GM10266 (cell line): ENCODE results near the gene AKAP9.

Experiments
- DNase-seq: peaks from one replicate; pipeline ENCODE4 v3.0.0; 2012; ENCODE audit errors: extremely low spot score
- TF ChIP-seq, protein P1 (sequence below): IDR thresholded peaks from 2 replicates; pipeline ENCODE4 v1.5.1; 2012; ENCODE audit warnings: mild to moderate bottlenecking, low read depth; ENCODE audit not compliant: control insufficient read depth, insufficient read depth; ENCODE audit errors: missing control alignments

Gene AKAP9

DNA sequence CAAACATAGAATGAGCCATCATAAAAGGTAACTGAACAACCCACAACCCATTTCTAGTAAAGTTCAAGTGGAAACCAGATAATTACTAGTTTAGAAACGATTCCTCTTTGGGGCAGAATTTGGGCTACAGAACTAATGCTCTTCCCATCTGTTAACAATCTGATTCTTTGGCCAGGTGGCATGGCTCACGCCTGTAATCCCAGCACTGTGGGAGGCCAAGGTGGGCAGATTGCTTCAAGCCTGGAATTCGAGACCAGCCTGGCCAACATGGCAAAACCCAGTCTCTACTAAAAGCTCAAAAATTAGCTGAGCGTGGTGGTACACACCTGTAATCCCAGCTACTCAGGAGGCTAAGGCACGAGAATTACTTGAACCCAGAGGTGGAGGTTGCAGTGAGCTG, 175.2 kb downstream of the AKAP9 start:
- TF ChIP-seq, protein P1, sequence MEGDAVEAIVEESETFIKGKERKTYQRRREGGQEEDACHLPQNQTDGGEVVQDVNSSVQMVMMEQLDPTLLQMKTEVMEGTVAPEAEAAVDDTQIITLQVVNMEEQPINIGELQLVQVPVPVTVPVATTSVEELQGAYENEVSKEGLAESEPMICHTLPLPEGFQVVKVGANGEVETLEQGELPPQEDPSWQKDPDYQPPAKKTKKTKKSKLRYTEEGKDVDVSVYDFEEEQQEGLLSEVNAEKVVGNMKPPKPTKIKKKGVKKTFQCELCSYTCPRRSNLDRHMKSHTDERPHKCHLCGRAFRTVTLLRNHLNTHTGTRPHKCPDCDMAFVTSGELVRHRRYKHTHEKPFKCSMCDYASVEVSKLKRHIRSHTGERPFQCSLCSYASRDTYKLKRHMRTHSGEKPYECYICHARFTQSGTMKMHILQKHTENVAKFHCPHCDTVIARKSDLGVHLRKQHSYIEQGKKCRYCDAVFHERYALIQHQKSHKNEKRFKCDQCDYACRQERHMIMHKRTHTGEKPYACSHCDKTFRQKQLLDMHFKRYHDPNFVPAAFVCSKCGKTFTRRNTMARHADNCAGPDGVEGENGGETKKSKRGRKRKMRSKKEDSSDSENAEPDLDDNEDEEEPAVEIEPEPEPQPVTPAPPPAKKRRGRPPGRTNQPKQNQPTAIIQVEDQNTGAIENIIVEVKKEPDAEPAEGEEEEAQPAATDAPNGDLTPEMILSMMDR: no peak
- no peak for DNase-seq

DNA sequence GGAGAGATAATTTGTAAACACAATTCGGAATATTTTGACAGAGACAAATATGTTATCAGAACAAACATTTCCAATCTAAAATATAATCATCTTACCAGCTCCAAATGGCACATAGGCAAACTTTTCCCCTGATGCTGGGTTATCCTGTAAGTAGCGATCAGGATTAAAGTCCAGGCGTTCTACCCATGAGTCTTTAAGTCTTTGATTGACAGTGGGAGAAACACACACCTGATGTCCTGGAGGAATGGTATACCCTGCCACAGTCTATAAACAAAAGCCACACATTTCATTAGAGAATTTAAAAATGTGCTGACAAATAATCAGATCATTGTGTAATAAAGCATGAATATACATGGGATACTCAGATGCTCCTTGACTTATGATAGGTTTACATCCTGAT, 176.3 kb downstream of the AKAP9 start:
- no peak for DNase-seq
- TF ChIP-seq, protein P1: no peak

DNA sequence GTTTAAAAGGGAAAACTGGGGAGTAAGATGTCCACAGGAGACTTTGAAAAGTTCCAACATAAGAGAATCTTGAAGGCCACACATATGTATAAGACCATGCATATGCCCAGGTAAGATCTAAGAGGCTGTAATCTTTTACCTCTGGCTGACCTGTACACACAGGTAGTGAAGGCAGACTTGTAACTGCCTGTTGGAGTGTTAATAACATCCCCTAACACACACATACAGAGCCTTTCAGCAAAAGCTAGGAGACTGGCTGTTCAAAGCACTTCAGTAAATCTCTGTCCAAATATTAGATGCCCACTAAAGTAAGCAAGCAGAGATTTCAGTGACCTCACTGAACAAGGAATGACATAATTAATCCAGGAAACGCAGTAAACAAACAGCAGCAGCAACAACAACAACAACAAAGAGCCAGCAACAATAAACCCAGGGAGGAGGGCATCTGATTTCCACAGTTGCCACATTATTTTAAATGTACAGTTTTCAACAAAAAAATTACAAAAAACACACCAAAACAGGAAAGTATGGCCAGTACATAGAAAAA, 178.6 kb downstream of the AKAP9 start:
- no peak for DNase-seq
- TF ChIP-seq, protein P1: no peak

DNA sequence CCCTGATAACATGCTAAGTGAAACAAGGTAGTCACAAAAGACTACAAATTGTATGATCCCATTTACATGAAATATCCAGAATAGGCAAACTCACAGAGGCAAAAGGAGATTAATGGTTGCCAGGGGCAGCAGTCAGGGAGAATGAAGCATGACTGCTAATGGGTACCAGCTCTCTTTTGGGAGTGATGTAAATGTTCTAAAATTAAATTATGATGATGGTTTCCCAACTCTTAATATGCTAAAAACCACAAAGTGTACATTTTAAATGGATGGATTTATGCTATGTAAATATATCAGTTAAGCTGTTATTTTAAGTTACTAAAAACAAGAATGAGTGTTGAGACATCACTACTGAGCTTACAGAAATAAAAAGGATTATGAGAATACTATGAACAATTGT, 181.0 kb downstream of the AKAP9 start:
- TF ChIP-seq, protein P1: no peak
- DNase-seq: no peak

DNA sequence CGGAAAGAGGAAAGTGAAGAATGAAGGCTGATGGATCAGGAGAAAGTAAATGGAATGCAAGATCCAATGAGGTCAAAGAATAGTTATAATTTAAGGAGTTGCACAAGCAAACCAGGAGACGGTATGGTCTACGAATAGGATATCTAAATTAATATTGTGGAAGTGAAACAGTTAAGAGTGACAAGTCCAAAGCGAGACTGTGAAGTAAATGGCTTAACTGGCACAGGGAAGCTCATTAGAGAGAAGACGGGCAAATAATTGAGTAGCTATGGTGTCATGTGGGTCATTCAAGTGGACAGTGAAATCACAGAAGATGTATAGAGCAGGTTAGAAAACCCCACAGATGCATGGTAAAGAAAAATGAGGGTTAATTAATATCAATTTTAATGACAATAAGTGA, 190.4 kb downstream of the AKAP9 start:
- TF ChIP-seq, protein P1: no peak
- DNase-seq: no peak

DNA sequence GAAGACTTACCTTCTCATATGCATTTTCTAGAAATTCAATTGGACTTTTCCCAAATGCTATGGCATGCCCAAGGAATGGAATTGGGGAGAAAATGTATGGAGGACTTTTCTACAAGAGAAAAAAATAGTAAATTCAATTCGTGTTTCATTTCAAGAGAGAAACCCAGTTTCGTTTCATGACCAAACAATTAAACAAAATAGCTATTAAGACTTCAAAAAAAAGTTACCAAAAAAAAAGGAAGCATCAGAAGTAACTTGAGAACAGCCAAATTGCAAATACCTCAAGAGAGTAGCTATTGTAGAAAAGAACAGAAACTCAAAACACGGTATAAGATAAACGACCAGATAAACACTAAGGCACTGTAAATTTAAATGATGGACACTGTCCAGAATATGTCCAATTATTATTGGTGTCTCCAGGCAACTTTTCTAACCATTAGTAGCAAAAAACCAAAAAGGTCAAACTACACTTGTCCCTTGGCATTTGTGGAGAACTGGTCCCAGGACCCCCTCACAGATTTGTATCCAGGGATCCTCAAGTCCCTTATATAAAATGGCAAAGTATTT, 191.2 kb downstream of the AKAP9 start:
- no peak for DNase-seq
- TF ChIP-seq, protein P1: no peak

DNA sequence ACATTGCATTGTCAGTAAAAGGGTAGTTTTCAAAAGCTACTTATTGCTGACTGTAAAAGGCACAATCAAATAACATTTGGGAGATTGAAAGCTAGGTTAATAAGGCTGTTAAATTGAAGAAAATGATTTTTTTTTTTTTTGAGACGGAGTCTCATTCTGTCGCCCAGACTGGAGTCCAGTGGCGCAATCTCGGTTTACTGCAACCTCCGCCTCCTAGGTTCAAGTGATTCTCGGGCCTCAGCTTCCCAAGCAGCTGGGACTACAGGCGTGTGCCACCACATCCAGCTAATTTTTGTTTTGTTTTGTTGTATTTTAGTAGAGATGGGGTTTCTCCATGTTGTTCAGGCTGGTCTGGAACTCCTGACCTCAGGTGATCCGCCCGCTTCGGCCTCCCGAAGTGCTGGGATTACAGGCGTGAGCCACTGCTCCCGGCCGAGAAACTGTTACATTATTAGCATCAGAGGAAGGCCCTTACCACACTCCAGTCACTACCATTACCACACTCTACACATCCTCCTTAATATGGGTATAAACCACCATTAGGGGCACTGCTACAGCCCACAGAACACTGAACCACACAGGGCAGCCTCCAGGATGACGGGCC, 192.6 kb downstream of the AKAP9 start:
- peak; percentile 42 for DNase-seq
- TF ChIP-seq, protein P1: no peak
